Nephron (organoid): ENCODE results near the gene DPYD.

ENCODE experiments used
- H3K27ac Mint-ChIP-seq, 3 experiments: 2 replicates each; pipeline ENCODE4 v1.8.0; 2020; ENCODE audit warnings: mixed read lengths in 3 of 3, mild to moderate bottlenecking in 2 of 3, moderate library complexity in 1 of 3
- H3K27me3 Mint-ChIP-seq: 2 replicates; pipeline ENCODE4 v1.8.0; 2021; ENCODE audit warnings: low read depth, mild to moderate bottlenecking, moderate library complexity, mixed read lengths
- H3K36me3 Mint-ChIP-seq: 2 replicates; pipeline ENCODE4 v1.8.0; 2020; ENCODE audit warnings: low read depth, mixed read lengths
- H3K4me1 Mint-ChIP-seq: 2 replicates; pipeline ENCODE4 v1.8.0; 2020; ENCODE audit warnings: mixed read lengths
- H3K4me3 Mint-ChIP-seq, 3 experiments: 2 replicates each; pipeline ENCODE4 v1.8.0; 2020; ENCODE audit warnings: mild to moderate bottlenecking in 3 of 3, mixed read lengths in 3 of 3, moderate library complexity in 2 of 3
- H3K9me3 Mint-ChIP-seq: 2 replicates; pipeline ENCODE4 v1.8.0; 2020; ENCODE audit warnings: mixed read lengths
- CTCF ChIP-seq, 3 experiments: fragments of 200-600 bp; sonication (generic); IDR thresholded peaks; one replicate each; pipeline ENCODE4 v1.5.0; 2021; ENCODE audit warnings: antibody characterized with exemption in 3 of 3; ENCODE audit not compliant: unreplicated experiment in 3 of 3

DPYD gene

GRCh38 chr1:97506368-97506767 lies 414.5 kb downstream of the DPYD start:
- H3K36me3 Mint-ChIP-seq = no peaks in the 10 kb centered on the region
- peaks cover 3% of the 10 kb centered on the region for H3K9me3 Mint-ChIP-seq
- H3K27ac Mint-ChIP-seq = no peak overlapping the region
- no peaks in the 10 kb centered on the region for H3K27me3 Mint-ChIP-seq
- H3K4me3 Mint-ChIP-seq = no peak overlapping the region
- no peaks in the 10 kb centered on the region for H3K4me1 Mint-ChIP-seq
- no peak for TF ChIP-seq CTCF (IDR thresholded peaks at IDR 0.05; ENCODE audit: unreplicated experiment in 3 of 3)

DNA sequence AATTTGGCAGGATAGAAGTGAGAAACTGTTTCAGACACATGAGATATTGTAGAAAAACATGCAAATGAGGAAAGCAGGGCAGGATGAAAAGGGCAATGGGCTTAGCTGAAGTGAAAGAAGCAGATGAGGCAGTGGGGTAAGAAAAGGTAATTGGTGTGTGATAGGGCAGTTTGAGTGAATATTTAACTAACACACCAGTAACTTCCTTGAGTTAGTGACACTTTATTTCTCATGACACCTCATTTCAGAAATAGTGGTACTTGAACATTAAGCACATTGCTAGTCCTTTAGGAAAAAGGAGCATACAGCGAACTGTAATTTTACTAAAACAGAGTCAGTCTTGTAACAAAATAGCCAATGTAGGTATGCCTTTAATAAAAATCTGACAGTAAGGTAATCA lies 415.0 kb downstream of the DPYD start:
- H3K27me3 Mint-ChIP-seq = no peaks in the 10 kb centered on the region
- H3K9me3 Mint-ChIP-seq = peaks cover 3% of the 10 kb centered on the region
- H3K4me3 Mint-ChIP-seq = no peak overlapping the region
- no peak for TF ChIP-seq CTCF (IDR thresholded peaks at IDR 0.05; ENCODE audit: unreplicated experiment in 3 of 3)
- no peaks in the 10 kb centered on the region for H3K36me3 Mint-ChIP-seq
- no peak overlapping the region for H3K27ac Mint-ChIP-seq
- H3K4me1 Mint-ChIP-seq = no peaks in the 10 kb centered on the region

- Mint-ChIP-seq H3K4me1 (no peaks in the 10 kb centered on the region), H3K9me3 (peaks cover 3% of the 10 kb centered on the region), H3K4me3 (no peak overlapping the region), H3K27ac (no peak overlapping the region), H3K27me3 (no peaks in the 10 kb centered on the region), H3K36me3 (no peaks in the 10 kb centered on the region)
- no peak for TF ChIP-seq CTCF (IDR thresholded peaks at IDR 0.05; ENCODE audit: unreplicated experiment in 3 of 3)
Observed at GRCh38 chr1:97505289-97505688, 415.5 kb downstream of the DPYD start.

- H3K9me3 Mint-ChIP-seq = no peaks in the 10 kb centered on the region
- no peaks in the 10 kb centered on the region for H3K36me3 Mint-ChIP-seq
- no peak overlapping the region for H3K27ac Mint-ChIP-seq
- no peaks in the 10 kb centered on the region for H3K4me1 Mint-ChIP-seq
- no peak overlapping the region for H3K4me3 Mint-ChIP-seq
- no peak for TF ChIP-seq CTCF (IDR thresholded peaks at IDR 0.05; ENCODE audit: unreplicated experiment in 3 of 3)
- no peaks in the 10 kb centered on the region for H3K27me3 Mint-ChIP-seq
Observed at GRCh38 chr1:97502360-97502759, 418.5 kb downstream of the DPYD start.

DNA sequence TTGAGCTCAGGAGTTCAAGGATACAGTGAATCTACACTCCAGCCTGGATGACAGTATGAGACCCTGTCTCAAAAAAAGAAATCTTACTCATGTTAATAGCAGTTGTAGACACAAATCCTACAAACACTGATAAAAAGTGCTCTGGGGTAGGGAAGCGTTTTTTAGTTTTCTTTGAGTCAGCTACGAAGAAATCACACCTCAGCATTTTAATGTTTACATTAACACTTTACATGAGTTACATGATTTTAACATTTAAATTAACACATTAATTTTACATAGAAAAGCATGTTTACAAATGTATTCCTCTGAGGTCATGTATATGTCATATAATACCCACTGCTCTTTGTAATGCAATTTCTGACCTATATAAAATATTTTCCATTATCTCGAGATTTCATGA lies 419.2 kb downstream of the DPYD start:
- no peaks in the 10 kb centered on the region for H3K36me3 Mint-ChIP-seq
- H3K27me3 Mint-ChIP-seq = no peaks in the 10 kb centered on the region
- no peaks in the 10 kb centered on the region for H3K4me1 Mint-ChIP-seq
- no peaks in the 10 kb centered on the region for H3K9me3 Mint-ChIP-seq
- no peak overlapping the region for H3K27ac Mint-ChIP-seq
- TF ChIP-seq CTCF (IDR thresholded peaks at IDR 0.05; ENCODE audit: unreplicated experiment in 3 of 3) = no peak
- no peak overlapping the region for H3K4me3 Mint-ChIP-seq

DNA sequence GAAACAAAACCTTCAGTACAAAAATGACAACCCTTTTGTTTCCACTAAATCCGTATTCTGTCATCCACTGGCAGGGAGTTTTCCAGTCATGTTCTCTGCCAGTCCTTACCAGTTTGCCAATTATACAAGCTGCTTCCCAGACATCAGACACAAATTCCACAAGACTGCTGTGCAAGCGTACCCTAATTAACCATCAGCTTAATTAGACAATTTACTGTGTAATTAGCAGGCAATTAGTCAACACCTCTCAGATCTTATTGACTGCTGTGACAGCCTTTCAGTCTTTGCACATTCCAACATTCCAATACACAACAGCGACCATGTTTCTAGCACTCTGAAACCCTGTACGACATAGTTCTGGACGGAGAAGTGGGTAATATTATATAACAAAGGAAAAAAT lies 420.1 kb downstream of the DPYD start:
- Mint-ChIP-seq H3K36me3 (no peaks in the 10 kb centered on the region), H3K4me1 (no peaks in the 10 kb centered on the region)

More for the DNA sequence above, 420.1 kb downstream of the DPYD start:
- Mint-ChIP-seq H3K4me3 (no peak overlapping the region), H3K27me3 (no peaks in the 10 kb centered on the region), H3K9me3 (no peaks in the 10 kb centered on the region), H3K27ac (no peak overlapping the region)
- no peak for TF ChIP-seq CTCF (IDR thresholded peaks at IDR 0.05; ENCODE audit: unreplicated experiment in 3 of 3)
